AML-193 (cell line): ENCODE results near the gene DPYSL3.

Experiments
- DNase-seq, 2 experiments: peaks; one replicate each; lab custom pipeline; 2025; lab: John Stamatoyannopoulos, UW

Gene DPYSL3

DNA sequence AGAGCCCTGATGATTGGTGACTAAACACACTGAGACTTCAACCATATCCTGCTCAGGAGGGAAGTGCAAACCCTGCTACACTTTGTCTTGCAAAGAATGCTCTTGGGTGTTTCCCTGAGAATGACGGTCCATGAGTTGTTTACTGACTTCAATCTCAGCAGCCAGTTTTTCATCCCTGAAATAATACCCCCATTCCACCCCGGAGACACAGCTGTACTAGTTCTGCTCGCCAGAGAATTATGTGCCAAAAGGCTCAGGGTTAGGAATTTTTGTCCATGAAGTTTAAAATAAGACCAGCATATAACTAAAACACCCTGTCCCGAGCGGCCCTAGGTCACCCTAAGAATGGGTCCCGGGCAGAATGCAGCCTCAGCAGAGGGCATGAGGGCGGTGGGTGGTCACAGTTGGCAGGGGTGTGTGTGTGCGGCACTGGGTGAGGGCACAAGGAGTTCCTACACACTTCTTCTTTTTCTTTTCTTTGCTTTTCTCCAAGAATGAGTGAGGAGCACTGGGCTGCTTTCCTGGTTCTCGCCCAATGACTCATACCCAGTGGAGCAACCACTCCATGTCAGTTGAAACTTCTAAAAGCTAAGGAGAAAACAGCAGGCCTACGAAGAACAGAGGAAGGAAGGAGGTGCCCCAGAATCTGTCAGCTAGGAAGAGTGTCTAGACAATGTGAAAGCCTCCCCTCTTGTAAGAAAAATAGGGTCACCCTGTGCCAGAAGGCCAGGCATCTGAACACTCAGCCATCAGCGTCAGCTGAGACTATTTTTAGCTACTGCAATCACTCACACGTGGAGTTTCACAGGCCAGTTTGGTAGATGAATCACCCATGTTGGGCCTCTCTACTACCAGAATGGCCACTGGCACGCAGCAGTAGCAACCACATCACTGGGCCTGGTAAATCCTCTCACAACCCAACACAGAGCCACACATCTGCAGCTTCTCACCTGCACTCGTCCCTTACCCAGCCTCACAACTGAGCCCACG, 105.9 kb downstream of the DPYSL3 start:
- DNase-seq: peak; percentile 68 to 84

DNA sequence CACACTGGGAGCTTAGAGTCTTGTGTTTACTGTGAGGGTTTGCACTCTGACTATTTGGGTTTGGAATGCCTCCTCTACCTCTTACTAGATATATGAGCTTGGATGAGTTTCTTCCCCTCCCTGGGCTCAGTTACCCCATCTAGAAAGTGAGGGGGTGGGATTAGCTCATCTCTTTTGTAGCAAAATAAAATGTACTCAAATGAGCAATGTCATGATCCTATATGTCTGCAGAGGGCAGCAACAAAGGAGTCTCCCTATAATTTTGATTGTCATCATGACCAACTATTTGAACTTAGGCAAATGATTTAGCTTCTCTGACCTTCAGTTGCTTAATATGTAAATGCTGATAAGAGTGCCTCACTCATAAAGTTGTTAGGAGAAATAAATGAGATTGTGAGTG, 109.0 kb downstream of the DPYSL3 start:
- no peak for DNase-seq

DNA sequence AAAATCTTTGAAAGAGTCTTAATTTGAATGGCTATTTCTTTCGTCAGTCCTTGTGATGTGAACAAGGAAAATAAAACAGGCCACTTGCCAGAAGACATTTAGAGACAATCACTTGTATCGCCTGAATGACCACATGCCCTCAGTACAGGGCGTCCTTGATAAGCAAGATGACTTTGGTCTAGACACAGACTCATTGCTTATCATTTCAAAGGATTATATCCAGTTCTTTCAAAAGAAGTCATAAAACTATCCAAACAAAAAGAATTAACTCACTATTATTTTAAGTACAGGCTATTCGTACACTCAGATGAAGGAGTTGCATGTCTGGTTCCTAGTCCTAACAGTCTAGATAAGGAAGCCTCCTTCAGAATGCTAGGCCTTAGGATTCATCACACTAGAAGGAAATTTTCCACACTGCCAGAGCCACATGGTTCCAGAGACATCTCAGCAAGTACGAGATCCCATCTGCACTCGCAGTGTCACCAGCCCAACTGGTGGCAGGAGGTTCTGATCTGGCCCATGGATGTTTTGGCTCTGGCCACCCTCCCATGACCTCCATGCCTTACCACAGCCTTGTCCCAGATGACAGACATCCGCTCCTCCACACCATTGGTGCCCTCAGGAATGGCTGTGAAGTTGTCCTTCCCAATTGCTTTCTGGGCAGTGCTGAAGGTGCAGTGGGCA, 109.6 kb downstream of the DPYSL3 start:
- no peak for DNase-seq

DNA sequence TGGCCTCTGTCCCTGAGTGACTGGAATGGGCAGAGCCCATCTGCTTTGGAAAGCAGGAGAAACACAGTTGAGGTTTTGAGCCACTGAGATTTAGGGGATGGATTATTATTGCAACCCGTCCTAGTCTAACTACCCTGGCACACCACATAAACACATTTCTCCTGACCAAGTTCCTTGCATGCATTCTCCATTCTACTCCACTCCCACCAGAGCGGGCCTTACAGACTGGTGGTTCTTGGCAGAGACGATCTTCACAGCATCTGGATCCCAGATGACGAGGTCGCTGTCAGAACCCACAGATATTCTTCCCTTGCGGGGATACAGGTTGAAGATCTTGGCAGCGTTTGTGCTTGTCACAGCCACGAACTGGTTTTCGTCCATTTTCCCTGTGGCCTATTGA, 111.0 kb downstream of the DPYSL3 start:
- no peak for DNase-seq

DNA sequence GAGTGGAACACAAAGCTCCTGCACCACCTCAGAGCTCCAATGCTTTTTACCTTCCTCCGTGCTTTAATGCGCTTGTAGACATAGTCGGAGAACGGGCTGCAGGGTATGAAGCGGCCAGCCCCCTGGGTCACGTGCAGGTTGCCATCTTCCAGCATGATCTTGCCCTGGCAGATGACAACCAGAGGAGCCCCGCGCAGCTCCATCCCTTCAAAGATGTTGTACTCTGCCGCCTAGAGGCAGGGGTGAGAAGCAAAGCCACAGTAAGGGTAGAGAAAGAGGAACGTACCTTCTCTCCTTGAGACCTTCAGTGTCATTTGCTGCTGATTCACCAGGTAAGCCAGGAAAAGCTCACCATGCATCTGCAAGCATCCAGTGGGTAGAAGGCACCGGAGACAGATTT, 112.3 kb downstream of the DPYSL3 start:
- peak in 1 of 2 experiments; percentile 3 for DNase-seq

DNA sequence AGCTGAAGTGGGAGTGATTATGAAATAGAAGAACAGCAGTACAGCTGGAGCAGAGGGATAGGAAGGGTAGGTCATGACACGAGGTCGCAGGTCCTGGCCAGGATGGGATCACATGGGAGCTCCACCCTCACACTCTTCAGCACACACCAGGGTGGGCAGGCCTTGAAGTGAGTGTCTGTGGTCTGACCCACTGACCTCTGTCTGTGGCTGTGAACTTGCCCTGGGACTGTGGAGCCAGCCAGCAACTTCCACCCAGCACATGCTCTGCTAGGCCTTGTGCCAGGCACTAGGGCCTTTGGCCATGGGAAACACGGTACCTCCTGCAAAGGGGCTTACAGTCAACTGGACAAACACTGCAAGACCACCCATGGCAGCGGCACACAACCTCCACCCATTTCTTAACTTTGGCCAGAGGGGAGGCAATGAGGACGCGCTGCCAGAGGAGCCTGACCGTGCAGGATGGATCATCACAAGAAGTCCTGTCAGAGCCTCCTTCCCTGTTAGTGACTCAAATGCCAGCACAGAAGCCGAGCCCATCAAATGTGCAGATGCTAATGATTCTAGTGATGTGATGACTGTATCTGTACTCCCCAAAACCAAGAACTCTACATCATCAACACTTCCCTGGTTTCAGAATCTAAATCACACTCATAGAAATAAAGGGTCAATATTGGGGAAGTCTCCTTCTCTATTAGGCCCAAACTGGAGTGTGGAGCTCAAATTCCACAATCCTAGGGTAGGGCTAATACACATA, 113.6 kb downstream of the DPYSL3 start:
- no peak for DNase-seq

DNA sequence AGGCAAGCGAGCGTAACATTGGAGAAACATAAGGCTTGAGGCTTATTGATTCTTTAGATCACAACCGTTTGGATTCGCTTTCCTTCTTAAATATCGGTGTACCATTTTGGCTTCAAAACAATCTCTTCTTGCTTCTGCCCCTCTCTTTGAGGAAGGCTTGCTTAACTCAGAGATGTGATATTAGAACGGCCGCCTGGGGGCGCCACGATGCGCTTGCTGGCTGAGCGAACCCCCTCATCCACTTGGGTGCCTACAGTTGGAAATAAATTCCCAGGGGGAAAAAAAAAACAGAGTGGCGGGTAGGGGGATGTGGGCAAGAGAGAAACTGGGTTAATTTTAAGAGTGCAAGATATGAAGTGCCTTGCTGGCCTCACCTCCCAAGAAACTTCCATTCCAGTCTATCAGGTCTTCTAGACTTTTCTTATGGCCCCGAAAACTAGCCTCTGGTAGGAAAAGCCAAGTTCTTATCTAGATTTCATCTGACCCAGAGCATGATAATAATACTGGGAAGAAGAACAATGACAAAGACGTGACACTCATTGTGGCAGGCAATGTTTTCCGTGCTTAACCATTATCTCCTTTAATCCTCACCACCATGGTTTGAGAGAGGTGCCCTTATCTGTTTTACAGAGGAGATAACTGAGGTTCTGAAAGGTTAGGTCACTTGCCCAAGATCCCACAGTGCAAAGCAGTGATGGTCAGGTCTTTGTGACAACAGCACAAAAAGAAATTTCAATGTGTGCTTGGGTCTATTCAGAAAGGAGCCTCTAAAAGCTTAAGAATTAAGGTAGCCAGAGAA, 115.8 kb downstream of the DPYSL3 start:
- no peak for DNase-seq

DNA sequence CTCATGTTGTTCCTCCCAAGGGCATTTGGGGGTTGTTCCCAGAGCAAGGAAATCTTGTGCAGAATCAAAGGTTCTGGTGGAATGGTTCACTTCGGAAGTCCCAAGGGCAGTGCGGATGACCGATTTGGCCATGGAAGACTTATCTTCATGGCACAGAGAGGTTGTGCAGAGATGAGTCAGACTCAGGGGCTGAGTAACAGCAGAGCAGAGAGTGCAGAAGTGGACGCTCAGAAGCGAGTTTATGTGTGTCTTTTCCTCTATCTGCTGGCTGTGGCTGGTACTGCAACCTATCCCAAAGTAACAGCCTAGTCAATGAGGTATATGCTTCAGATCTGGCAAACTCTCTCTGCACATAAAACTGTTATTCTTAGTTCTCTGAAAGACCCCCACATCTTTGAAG, 118.1 kb downstream of the DPYSL3 start:
- peak; percentile 39 to 64 for DNase-seq

DNA sequence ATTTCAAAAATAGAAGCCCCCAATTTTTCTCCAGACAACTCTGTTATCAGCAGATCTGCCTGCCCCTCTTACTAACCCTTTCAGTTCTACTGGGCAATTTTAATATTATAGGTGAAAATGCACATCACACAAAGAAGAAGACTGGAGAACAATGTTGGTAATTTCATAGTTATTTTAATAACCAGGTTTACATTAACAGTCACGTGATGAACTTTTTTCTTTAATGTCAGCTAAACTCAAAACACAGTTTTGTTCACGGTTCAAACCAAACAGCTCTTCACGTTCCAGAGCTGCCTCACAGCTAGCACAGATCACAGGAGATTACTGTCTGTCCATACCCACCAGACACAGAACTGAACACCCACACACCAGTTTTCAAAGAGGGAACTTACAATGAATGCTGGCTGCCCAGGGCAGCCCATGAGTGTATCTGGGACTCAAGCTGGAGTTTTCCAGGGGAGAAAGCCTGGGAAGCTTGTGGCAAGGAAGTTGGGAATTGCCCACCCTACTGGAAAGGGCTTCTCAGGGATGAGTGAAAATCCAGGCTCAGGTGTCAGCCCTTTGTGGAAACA, 119.1 kb downstream of the DPYSL3 start:
- no peak for DNase-seq

DNA sequence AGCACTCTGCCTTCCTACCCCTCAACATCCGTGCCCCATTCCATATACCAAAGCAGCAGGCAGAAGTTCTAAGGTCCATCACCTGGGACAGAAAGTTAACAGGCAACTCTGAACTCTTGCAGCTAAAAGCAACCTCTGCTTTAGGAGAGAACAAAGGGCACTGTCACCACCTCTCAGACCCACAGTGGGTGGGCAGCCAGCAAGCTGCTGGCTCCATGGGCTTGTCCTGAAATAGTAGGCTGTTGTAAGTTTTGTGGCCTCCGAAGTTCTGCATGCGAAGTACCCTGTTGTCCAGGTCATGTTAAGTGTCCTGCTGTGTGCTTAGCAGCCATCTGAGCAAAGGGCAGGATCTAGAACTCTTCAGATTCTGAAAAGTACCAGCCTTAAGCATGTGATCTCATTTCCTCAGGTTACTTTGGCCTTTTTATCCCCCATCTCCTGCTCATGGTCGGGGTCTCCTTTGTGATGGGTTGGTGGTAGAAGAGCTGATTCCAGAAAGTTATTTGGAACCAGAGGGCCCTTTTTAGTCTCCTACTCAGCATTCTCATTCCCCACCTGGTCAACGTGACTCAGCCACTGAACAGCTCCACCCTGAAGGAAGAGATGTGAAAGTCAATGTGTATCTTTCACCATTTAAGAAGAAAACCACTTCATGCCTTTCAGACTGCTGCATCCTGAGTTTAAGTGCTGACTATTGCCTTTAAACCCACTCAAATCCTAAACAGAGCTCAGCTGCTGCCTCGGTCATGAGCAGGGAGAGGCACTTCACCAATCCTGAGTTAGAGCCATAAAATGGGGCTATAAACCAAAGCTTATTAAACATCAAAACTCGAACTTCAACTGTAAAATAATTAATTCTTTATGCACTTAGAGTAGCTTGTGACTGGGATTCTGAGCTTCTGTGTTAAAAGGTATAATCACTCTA, 121.4 kb downstream of the DPYSL3 start:
- DNase-seq: no peak

DNA sequence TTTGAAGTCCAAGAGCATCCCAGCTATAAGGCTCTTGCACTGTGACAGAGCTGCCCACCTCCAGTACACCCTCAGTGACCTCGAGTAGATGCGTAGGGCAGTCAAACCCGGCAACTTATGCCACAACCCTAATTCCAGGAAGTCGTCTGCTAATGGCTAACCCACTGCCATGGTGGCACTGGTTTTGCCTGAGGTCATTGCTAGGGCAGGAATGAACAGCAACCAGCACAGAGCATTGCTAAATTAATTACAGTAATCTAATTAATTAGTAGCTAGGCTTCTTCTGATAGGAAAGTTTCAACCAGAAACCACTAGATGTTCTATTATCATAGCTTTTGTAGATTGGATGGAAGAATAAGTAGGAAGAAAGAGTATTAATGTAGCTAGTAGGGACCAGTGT, 122.8 kb downstream of the DPYSL3 start:
- no peak for DNase-seq

DNA sequence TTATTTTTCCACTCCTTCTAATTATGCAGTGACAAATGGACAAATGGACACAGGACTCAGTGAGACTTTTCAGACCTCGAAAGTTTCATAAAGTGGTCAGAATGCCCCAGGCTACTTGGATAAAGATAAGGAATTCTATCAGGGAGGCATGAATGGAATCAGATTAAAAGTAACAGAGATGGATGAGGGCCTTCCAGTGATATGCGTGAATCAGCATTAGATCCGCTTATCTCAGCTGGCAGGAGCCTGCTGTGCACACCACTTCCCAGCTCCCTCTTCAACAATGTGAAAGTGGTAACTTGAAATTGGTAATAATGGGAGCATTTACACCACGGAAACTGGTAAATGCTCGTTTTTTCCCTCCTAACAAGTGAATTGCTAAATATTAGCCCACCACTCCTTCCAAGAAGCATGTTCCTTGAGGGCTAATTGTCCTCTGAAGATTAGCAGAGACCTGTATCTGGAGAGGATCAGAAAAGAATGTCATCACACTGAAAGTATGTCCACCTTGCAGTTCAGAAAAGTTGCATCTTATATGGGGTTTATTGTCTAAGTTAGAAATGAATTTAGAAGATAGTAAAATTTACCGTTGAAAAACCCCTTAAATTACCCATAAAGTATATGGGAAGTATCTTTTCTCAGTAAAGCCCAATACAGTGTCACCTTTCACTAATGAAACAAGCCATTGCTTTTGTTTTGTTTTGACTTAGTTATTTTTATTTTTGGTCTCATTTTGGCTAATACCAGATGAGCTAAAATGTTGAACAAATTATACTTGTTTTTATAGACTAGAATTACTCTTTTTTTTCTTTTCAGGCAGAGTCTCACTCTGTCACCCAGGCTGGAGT, 125.3 kb downstream of the DPYSL3 start:
- DNase-seq: no peak

DNA sequence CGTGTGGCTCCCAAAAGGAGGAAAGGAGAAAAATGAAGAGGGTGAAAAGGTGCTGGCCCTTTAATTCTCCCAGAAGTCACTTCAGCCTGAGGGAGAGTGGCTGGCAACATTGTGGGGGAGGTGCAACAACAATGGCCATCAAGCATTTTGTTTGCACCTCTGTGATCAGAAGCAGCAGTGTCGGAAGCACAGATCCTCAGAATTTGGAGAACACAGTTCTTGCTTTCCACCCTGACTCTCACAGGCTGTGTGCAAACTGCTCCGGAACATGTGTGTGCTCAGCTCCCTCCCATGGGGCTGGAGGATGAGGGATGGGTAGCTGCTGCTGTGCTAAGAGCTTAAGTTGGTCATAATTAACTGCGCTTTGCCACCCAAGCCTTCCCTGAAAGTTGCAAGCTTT, 127.1 kb downstream of the DPYSL3 start:
- DNase-seq: no peak

DNA sequence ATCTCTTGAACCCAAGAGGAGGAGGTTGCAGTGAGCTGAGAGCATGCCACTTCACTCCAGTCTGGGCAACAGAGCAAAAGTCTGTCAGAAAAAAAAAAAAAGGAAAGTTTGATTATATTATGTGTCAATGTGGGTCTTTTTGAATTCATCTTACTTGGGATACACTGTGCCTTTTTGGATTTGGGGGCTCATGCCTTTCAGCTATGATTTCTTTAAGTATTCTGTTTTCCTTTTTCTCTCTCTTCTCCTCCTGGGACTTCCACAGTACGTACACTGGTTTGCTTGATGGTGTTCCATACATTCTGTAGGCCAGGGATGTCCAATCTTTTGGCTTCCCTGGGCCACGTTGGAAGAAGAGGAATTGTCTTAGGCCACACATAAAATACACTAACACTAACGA, 128.3 kb downstream of the DPYSL3 start:
- DNase-seq: no peak

DNA sequence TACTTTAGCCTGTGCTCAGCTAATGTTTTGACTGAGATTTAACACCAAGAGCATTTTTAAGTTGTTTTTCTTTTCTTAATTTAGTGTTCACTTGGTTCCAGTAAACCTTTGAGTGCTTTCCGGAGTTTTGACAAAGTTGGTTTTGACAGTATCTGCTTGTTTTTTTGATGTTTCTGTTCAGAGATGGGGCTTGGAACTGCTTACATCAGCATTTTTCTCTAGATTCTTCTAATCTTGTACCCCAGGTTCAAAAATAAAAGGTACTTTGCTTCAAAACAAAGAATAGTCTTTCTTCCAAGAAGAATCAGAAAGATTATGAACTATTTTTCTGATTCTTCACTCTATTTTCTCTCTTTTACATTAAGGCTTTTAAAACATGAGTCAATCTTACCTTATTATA, 132.2 kb downstream of the DPYSL3 start:
- DNase-seq: no peak

DNA sequence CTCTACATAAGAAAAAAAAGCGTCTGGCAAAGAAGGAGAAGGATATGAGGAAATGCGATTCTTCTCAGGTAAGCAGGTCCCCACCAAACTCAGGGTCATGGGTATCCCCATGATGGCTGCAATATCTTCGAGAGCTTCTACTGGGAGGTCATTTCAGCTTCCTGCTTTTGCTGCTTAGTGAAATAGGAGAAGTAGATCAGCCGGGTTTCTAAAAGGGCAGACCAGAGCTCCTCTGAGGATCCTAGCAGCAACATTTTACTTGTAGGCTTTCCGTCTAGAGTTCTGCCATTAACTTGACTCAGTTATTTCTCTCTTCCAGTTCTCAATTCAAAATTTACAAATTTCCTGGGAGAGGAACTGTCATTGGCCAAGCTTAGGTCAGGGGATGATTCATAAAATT, 134.7 kb downstream of the DPYSL3 start:
- DNase-seq: no peak

DNA sequence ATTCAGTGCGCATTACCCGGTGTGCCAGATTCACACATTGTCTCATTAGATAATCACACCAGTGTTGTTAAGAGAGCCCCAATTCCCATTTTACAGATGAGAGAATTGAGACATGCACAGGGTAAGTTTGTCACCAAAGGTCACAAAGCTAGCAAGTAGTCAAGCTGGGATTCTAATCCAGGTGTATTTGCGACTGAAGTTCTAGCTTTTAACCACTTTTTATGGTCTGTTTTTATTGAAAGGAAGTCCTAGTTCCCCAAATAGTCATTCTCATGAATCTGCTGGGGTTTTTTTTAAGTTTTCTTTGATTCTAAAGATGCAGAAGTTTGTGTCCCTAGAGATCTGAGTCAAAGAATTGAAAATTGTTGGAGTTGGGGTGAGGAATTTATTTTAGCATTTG, 136.5 kb downstream of the DPYSL3 start:
- no peak for DNase-seq

DNA sequence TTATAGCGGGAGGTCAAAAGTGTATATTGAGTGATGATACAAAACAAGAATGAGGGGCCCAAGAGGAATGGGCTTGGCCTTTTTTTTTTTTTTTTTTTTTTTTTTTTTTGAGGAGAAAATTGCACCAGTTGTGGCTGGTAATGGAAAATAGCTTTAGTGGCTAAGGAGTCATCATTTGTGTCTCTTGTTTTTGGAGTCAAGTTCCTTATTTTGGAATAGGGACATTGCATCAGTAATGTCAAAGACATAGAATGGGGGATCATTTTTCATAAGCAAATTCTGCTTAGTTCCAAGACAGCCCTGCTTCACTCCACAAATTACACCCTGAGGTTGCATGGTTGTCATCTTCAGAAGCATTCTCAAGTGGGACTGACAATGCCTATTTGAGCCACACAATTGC, 137.7 kb downstream of the DPYSL3 start:
- DNase-seq: no peak

DNA sequence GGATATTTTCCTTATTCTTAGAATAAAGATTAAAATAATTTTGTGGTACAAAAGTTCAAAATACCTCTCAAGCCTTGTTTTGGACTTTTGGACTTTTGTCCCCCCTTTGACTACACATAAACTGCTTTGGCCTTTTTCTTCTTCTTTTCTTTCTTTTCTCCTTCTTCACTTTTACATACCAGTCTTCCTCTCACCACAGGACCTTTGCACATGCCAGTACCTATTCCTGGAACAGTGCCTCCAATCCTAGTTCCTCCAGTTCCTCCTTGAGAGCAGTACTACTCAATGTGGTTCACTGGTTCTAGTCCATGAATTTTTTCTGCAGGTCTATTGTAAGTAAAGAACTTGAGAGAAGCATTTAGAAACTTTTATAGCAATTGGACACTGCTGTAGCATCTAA, 138.6 kb downstream of the DPYSL3 start:
- DNase-seq: no peak
